Activated CD4-positive, alpha-beta T cell treated with anti-CD3 and anti-CD28 coated beads, Interleukin-2, amount 10 ng/mL, durations not matched to agents 7 days and 5 days (primary cell): Measurements from ENCODE around the gene HES5. TPM values are rescaled to one million over a fixed set of nuclear protein-coding genes. Genes with fewer than 3 reads are reported as not detected.
A peak's percentile ranks its signal among the peaks of the same experiment; 100 is the strongest.

Source experiments
- CTCF ChIA-PET: fragments of 350-600 bp; sonication (Branson Sonifier 250); formaldehyde crosslinking; loops from one replicate; lab custom pipeline; 2021; ENCODE audit warnings: antibody characterized with exemption; lab: Charles Lee
- POLR2A ChIA-PET: fragments of 350-600 bp; sonication (Branson Sonifier 250); formaldehyde crosslinking; loops from one replicate; lab custom pipeline; 2021; ENCODE audit warnings: antibody characterized with exemption; lab: Charles Lee
- DNase-seq: peaks from one replicate; pipeline ENCODE4 v3.0.0-alpha.2; 2020
- H3K27ac Mint-ChIP-seq: one replicate; pipeline ENCODE4 v1.8.0; 2021; ENCODE audit warnings: mild to moderate bottlenecking, moderate library complexity, mixed read lengths
- H3K27me3 Mint-ChIP-seq: one replicate; pipeline ENCODE4 v1.8.0; 2021; ENCODE audit warnings: mixed read lengths
- H3K36me3 Mint-ChIP-seq: one replicate; pipeline ENCODE4 v1.8.0; 2021; ENCODE audit warnings: low read depth, mixed read lengths
- H3K4me1 Mint-ChIP-seq: one replicate; pipeline ENCODE4 v1.8.0; 2021; ENCODE audit warnings: mixed read lengths
- H3K4me3 Mint-ChIP-seq: one replicate; pipeline ENCODE4 v1.8.0; 2021; ENCODE audit warnings: mild to moderate bottlenecking, moderate library complexity, mixed read lengths
- H3K9me3 Mint-ChIP-seq: one replicate; pipeline ENCODE4 v1.8.0; 2021; ENCODE audit warnings: mixed read lengths
- total RNA-seq, 2 experiments: library from RNA; stranded (reverse); gene quantifications; one replicate each; pipeline ENCODE4 v1.2.3, GENCODE V29; 2021

HES5 gene
- total RNA-seq, 2 experiments from 2014 or later, result not detected

DNA sequence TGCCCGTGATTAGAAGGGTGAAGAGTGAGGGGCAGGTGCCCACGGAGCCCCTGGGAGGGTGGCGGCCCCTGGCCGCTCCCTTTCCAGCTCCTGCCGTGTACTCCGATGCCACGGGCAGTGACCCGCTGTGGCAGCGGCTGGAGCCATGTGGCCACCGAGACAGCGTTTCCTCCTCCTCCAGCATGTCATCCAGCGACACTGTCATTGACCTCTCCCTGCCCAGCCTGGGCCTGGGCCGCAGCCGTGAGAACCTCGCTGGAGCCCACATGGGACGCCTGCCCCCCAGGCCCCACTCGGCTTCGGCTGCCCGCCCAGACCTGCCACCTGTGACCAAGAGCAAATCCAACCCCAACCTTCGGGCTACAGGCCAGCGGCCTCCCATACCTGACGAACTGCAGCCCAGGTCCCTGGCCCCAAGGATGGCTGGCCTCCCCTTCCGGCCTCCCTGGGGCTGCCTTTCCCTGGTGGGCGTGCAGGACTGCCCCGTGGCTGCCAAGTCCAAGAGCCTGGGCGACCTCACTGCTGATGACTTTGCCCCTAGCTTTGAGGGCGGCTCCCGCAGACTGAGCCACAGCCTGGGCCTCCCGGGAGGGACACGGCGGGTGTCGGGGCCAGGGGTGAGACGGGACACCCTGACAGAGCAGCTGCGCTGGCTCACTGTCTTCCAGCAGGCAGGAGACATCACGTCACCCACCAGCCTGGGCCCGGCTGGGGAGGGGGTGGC lies 25.7 kb downstream of the HES5 start:
- ChIA-PET POLR2A (no interaction called here), CTCF (no interaction called here)
- no peak overlapping the region for H3K27ac Mint-ChIP-seq
- DNase-seq, result no peak
- no peaks in the 10 kb centered on the region for H3K27me3 Mint-ChIP-seq
- H3K36me3 Mint-ChIP-seq, result peaks cover 2% of the 10 kb centered on the region
- H3K4me3 Mint-ChIP-seq, result no peak overlapping the region
- H3K9me3 Mint-ChIP-seq, result no peaks in the 10 kb centered on the region
- H3K4me1 Mint-ChIP-seq, result peaks cover 12% of the 10 kb centered on the region

- no peak for DNase-seq
- H3K36me3 Mint-ChIP-seq, result peaks cover 2% of the 10 kb centered on the region
- H3K4me3 Mint-ChIP-seq, result no peak overlapping the region
- peaks cover 13% of the 10 kb centered on the region for H3K4me1 Mint-ChIP-seq
- CTCF ChIA-PET, result no interaction called here
- H3K27ac Mint-ChIP-seq, result no peak overlapping the region
- no peaks in the 10 kb centered on the region for H3K9me3 Mint-ChIP-seq
- POLR2A ChIA-PET, result no interaction called here
- no peaks in the 10 kb centered on the region for H3K27me3 Mint-ChIP-seq
Measured at GRCh38 chr1:2503554-2504224, 26.4 kb downstream of the HES5 start.

- Mint-ChIP-seq H3K4me3 (no peak overlapping the region), H3K9me3 (no peaks in the 10 kb centered on the region), H3K36me3 (no peaks in the 10 kb centered on the region), H3K27me3 (no peaks in the 10 kb centered on the region), H3K4me1 (peaks cover 13% of the 10 kb centered on the region), H3K27ac (peak overlapping the region; percentile 54)
- ChIA-PET CTCF (interaction anchor here (1.4 kb wide), 1 partner anchor 23 kb away, joined by 3 read pairs; the partner anchor contains the start of gene PANK4), POLR2A (no interaction called here)
- no peak for DNase-seq
Measured at GRCh38 chr1:2502661-2503553, 27.2 kb downstream of the HES5 start.

DNA sequence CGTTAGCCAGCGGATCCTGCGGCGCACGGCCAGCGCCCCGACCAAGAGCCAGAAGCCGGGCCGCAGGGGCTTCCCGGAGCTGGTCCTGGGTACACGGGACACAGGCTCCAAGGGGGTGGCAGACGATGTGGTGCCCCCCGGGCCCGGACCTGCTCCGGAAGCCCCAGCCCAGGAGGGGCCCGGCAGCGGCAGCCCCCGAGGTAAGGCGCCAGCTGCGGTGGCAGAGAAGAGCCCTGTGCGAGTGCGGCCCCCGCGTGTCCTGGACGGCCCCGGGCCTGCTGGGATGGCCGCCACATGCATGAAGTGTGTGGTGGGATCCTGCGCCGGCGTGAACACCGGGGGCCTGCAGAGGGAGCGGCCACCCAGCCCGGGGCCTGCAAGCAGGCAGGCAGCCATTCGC lies 27.9 kb downstream of the HES5 start:
- Mint-ChIP-seq H3K27me3 (no peaks in the 10 kb centered on the region), H3K4me3 (no peak overlapping the region), H3K4me1 (peaks cover 13% of the 10 kb centered on the region), H3K27ac (no peak overlapping the region), H3K36me3 (no peaks in the 10 kb centered on the region), H3K9me3 (no peaks in the 10 kb centered on the region)
- ChIA-PET POLR2A (no interaction called here), CTCF (interaction anchor here (1.4 kb wide), 1 partner anchor 24 kb away, joined by 3 read pairs; the partner anchor contains the start of gene PANK4)
- no peak for DNase-seq

DNA sequence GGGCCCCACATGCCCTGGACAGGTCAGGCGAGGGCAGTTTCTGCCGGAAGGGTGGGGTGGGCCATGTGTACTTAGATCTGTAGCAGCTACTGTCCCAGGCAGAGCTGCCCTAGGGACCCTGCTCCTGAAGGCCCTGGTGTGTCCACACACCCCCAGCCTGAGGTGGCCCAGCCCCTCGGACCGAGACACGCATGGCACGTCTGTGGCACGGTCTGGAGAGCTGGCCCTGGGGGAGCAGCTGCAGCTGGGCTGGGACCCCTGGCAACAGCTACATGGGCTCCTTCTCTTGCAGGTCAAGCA lies 28.3 kb downstream of the HES5 start:
- H3K27ac Mint-ChIP-seq, result no peak overlapping the region
- ChIA-PET POLR2A (no interaction called here), CTCF (interaction anchor here (1.4 kb wide), 1 partner anchor 24 kb away, joined by 3 read pairs; the partner anchor contains the start of gene PANK4)
- no peak overlapping the region for H3K4me3 Mint-ChIP-seq
- no peaks in the 10 kb centered on the region for H3K9me3 Mint-ChIP-seq
- no peak for DNase-seq
- H3K36me3 Mint-ChIP-seq, result no peaks in the 10 kb centered on the region
- peaks cover 15% of the 10 kb centered on the region for H3K4me1 Mint-ChIP-seq
- H3K27me3 Mint-ChIP-seq, result no peaks in the 10 kb centered on the region

DNA sequence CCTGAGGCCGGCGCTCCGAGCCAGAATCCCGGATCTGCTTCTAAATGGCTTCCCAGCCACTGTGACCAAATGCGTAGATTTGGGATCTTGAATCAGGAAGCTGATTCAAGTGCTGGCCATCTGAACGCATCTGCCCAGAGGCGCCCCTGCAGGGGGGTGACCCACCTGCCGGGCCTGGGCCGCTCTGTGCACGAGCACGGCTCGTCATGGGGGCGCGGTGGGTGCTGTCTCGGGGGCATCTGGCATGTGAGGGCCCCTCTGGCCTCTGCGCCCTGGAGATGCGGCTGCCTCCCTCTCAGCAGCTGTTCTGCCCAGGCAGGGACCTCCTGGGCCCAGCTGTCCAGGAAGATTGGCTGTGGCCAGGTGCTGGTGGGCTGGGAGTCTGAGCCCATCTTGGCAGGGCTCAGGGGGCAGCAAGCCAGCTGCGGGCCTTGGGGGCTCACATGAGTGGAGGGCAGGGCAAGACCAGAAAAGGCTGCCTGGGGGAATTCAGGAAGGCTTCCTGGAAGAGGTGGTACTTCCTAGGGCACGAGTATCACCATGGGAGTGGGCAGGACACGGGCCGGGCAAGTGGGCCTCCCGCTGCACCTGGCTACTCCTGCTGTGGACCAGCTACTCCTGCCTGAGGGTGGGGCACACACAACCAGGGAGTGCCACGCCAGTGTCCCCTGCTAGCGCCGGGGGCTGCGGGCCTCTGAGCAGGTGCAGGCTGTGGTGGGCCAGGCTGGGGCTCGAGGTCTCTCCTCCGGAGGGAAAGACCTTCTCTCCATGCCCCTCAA lies 28.8 kb downstream of the HES5 start:
- Mint-ChIP-seq H3K27ac (peak overlapping the region; percentile 46), H3K36me3 (no peaks in the 10 kb centered on the region), H3K4me3 (no peak overlapping the region), H3K9me3 (no peaks in the 10 kb centered on the region), H3K4me1 (peaks cover 19% of the 10 kb centered on the region), H3K27me3 (no peaks in the 10 kb centered on the region)
- ChIA-PET POLR2A (no interaction called here), CTCF (interaction anchor here (1.2 kb wide), 1 partner anchor 46 kb away, joined by 3 read pairs; no protein-coding TSS in a partner anchor)
- DNase-seq, result no peak

- DNase-seq, result peak; percentile 37
- no peaks in the 10 kb centered on the region for H3K27me3 Mint-ChIP-seq
- ChIA-PET POLR2A (interaction anchor here (0.7 kb wide), 1 partner anchor 87 kb away, joined by 3 read pairs; no protein-coding TSS in a partner anchor), CTCF (interaction anchor here (1.2 kb wide), 1 partner anchor 48 kb away, joined by 3 read pairs; no protein-coding TSS in a partner anchor)
- H3K27ac Mint-ChIP-seq, result peak overlapping the region; percentile 90
- peak overlapping the region; percentile 24 for H3K4me3 Mint-ChIP-seq
- H3K9me3 Mint-ChIP-seq, result no peaks in the 10 kb centered on the region
- no peaks in the 10 kb centered on the region for H3K36me3 Mint-ChIP-seq
- peaks cover 22% of the 10 kb centered on the region for H3K4me1 Mint-ChIP-seq
Measured at GRCh38 chr1:2499986-2500596, 30.0 kb downstream of the HES5 start.

GRCh38 chr1:2499260-2499659 lies 30.8 kb downstream of the HES5 start:
- POLR2A ChIA-PET, result no interaction called here
- Mint-ChIP-seq H3K27me3 (no peaks in the 10 kb centered on the region), H3K4me3 (no peak overlapping the region), H3K9me3 (no peaks in the 10 kb centered on the region), H3K4me1 (peaks cover 23% of the 10 kb centered on the region), H3K27ac (peak overlapping the region; percentile 90), H3K36me3 (no peaks in the 10 kb centered on the region)
- CTCF ChIA-PET, result no interaction called here
- no peak for DNase-seq

DNA sequence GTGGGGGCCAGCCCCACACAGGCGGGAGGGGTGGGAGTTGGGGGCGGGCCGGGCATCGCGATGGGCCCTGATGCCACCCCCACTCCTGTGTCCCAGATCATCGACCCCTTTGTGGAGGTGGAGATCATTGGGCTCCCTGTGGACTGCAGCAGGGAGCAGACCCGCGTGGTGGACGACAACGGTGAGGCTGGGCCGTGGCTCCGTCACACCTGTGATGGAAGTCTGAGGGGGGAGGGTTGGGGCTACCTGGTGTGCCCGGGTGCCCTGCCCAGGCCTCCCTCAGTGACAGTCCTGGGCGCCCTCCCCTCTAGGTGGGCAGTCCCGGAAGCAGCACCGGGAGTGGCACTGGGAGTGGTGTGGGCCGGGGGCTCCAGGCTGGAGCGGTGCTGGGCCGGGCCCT lies 31.4 kb downstream of the HES5 start:
- Mint-ChIP-seq H3K4me3 (no peak overlapping the region), H3K9me3 (no peaks in the 10 kb centered on the region), H3K27ac (no peak overlapping the region), H3K4me1 (peaks cover 28% of the 10 kb centered on the region), H3K27me3 (no peaks in the 10 kb centered on the region), H3K36me3 (no peaks in the 10 kb centered on the region)
- ChIA-PET POLR2A (no interaction called here), CTCF (no interaction called here)
- DNase-seq, result no peak

DNA sequence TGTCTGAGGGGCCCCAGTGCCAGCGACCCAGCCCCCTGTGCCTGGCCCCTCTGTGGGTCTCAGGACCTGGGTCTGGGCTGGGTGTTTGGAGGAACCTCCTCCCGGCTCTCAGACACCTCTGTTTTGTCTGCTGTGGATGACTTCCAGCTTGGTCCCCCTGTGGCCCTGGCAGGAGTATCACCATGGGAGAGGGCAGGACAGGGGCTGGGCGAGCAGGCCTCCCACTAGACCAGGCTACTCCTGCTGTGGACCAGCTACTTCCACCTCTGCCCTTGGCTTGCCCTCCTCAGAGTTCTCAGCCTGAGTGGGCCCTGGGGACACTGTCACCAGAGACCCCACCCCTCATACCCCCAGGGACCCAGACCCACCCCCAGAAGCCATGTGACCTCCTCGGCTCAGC lies 32.2 kb downstream of the HES5 start:
- no peaks in the 10 kb centered on the region for H3K27me3 Mint-ChIP-seq
- POLR2A ChIA-PET, result no interaction called here
- H3K4me1 Mint-ChIP-seq, result peaks cover 29% of the 10 kb centered on the region

DNA sequence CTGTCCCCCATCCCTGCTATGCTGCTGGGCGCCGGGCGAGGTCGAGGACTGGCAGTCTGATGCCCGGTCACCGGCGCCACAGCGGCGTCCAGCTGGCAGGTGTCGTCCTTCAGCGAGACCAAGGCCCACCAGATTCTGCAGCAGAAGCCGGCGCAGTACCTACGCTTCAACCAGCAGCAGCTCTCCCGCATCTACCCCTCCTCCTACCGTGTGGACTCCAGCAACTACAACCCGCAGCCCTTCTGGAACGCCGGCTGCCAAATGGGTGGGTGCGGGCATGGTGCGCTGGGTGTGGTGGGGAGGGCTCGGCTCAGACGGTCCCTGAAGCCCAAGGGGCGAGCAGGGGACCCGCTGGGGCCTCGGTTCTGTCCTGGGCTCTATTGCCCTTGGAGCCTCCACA lies 33.3 kb downstream of the HES5 start:
- Mint-ChIP-seq H3K27me3 (no peaks in the 10 kb centered on the region), H3K36me3 (no peaks in the 10 kb centered on the region), H3K4me1 (peaks cover 29% of the 10 kb centered on the region), H3K9me3 (no peaks in the 10 kb centered on the region), H3K4me3 (no peak overlapping the region), H3K27ac (peak overlapping the region; percentile 57)
- no peak for DNase-seq
- ChIA-PET CTCF (interaction anchor here (1.1 to 1.6 kb wide), 2 partner anchors 9 to 51 kb away, joined by 3 to 4 read pairs; no protein-coding TSS in a partner anchor), POLR2A (no interaction called here)

More for the DNA sequence above, 32.2 kb downstream of the HES5 start:
- CTCF ChIA-PET, result interaction anchor here (0.7 kb wide), 1 partner anchor 10 kb away, joined by 3 read pairs; no protein-coding TSS in a partner anchor
- Mint-ChIP-seq H3K36me3 (no peaks in the 10 kb centered on the region), H3K9me3 (no peaks in the 10 kb centered on the region), H3K4me3 (no peak overlapping the region), H3K27ac (peak overlapping the region; percentile 54)
- no peak for DNase-seq
